ENCODE measurements around the gene C16orf90.
"Not testable (repeated sequence)": the region's sequence is repeated elsewhere in the genome, so short reads cannot be mapped to it uniquely, and the experiment has no call there.

C16orf90 gene

DNA sequence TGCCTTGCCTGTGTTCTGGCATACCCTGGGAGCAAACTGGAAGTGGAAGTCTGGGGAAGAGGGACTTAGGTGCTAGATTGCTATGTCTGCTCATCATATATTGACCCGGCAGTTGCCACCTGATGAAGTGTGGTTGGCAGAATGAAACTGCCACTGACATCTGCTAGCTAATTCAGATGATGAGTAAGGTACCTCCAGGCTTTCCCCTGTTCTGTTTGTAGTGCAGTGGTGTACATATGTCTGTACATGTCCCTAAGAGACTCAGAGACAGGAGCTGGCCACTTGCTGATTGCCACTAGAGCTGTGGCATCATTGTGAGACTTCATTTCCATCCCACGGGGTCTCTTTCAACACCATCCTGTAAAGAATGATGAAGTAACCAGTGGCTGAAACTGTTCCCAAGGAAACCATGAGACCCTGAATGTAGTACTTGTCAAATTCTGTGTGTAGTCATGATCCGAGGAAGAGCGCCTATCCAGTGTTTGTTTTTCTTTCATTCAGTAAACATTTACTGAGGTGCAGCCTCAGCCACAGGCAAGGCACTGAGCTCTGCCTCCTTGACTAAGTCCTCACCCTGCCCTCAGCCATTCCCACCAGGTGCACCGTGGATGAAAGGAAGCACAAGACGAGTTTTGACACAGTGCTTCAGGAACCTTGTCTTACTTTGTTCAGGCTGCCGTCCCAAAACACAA is 18.7 kb upstream of the C16orf90 start:
- no peak for DNase-seq (ENCODE audit: low read depth in 3 of 3)

DNA sequence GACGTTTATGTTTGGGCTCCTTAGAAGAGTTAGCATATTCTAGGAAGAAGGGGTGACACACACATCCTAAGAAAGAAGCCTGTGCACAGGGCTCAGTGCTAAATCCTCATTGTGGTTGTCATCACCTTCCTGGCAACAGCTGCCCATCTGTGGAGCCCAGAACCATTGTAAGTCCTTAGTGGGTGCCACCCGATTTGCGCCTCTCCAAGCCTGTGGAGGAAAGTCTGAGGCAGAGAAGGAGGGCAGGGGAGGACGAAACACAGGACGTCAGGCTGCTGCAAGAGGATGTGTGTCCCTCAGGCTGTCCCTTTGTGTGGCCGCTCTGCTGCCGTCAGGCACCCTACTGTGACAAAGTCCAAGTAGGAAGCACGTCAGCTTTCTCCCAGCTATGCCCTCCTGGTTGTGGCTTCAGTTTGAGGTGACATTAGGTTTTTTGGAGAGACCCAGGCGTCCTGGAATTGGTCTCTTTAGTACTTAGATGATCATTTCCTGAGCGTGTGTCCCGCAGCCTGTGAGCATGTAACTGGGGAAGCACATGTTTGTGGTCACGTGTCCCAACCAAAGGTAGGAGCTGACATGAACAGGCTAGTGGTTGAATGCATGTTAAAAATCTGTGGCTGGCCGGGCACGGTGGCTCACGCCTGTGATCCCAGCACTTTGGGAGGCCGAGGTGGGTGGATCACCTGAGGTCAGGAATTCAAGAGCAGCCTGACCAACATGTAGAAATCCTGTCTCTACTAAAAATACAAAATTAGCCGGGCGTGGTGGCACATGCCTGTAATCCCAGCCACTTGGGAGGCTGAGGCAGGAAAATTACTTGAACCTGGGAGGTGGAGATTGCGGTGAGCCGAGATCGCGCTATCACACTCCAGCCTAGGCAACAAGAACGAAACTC is 16.2 kb upstream of the C16orf90 start:
- DNase-seq (ENCODE audit: low read depth in 3 of 3) = no peak

DNA sequence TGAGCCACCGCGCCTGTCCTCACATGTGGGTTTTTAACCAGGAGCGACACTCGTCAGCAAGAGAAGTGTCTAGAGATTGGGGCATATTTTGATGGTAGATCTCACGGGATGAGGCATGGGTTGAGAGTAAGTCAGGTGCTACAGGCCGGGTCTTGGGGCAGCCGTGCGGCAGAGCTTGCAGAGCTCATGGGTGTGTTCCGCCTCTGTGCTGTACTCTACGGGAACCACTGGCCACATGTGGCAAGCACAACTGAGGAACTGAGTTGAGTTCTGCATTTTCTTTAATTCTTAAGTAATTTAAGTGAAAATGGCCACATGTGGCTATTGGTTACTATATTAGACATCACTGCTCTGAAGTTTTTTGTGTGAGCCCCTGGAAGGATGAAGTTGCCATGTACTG is 15.1 kb upstream of the C16orf90 start:
- DNase-seq (ENCODE audit: low read depth in 3 of 3) = no peak

DNA sequence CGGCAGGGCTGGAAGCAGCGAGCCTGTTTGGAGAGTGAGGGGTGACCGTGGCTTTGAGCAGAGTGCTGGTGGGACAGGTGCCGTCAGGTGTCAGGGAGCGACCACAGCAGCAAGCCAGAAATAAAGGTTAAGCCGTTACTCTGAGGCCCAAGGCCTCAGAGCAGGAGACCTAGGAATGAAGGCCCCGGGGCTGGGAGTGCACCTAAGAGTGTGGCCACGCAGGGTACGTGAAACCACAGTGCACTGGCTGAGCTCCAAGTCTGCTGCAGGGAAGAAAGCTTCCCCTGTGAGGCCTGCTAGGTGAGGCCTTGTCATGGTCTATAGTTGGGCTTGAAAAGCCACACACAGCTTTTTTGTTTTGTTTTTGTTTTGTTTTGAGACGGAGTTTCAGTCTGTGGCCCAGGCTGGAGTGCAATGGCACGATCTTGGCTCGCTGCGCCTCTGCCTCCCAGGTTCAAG is 14.2 kb upstream of the C16orf90 start:
- DNase-seq (ENCODE audit: low read depth in 3 of 3) = peak in 2 of 3 experiments; percentile 18 to 42

DNA sequence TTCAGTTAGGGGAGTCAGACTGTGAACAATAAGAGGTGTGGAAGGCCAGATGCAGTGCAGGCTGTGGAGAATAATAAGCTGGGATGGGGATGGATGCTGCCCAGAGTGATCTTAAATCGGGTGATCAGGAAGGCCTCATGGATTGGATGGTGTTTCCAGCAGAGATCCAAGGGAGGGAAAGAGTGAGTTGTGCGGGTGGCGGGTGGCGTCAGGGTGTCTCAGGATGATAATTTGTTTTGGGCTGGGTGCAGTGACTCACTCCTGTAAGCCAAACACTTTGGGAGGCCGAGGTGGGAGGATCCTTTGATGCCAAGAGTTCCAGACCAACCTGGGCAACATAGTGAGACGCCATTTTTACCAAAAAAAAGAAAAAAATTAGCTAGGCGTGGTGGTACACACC is 13.4 kb upstream of the C16orf90 start:
- no peak for DNase-seq (ENCODE audit: low read depth in 3 of 3)

DNA sequence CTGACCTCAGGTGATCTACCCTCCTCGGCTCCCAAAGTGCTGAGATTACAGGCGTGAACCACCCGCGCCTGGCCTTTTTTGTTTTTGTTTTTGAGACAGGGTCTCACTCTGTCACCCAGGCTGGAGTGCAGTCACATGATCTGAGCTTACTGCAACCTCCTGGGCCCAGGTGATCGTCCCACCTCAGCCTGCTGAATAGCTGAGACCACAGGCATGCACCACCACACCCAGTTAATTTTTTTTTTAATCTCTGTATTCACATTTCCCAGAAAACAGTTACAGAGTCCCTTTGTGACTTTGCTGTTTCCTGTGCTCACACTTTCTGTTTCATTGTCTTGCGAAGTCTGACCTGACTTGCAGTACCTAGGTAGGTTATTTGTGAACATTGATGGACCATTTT is 8.2 kb upstream of the C16orf90 start:
- peak in 2 of 3 experiments; percentile 26 to 37 for DNase-seq (ENCODE audit: low read depth in 3 of 3)

DNA sequence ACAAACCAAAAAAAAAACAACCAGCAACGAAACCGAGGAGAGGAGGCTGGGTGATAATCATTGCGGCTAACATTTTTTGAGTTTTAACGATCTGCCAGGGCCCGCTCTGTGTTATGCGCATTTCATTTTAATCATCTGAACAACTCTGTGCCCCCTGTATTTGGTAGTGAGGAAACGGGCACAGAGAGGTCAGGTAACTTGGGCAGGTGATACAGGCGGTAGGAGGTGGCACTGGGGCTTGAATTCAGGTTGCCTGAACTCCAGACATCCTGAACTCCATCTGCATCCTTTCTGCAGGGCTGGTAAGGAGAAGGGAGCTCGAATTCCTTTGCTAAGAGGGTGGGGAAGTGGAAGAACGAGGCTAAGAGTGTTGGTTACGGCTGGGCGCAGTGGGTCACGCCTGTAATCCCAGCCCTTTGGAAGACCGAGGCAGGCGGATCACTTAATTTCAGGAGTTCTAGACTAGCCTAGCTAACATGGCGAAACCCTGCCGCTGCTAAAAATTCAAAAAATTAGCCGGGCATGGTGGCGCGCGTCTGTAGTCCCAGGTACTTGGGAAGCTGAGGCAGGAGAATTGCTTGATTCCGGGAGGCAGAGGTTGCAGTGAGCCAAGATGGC is 6.6 kb upstream of the C16orf90 start:
- no peak for DNase-seq (ENCODE audit: low read depth in 3 of 3)

DNA sequence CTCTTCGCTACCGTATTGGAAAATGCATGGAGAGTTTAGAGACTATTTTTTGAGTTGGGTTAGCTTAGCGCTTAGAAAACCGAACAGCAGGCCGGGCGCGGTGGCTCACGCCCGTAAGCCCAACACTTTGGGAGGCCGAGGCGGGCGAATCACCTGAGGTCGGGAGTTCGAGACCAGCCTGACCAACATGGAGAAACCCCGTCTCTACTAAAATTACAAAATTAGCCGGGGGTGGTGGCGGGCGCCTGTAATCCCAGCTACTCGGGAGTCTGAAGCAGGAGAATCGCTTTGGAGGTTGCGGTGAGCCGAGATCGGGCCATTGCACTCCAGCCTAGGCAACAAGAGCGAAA is 6.1 kb upstream of the C16orf90 start:
- not testable (repeated sequence) for DNase-seq (ENCODE audit: low read depth in 3 of 3)

DNA sequence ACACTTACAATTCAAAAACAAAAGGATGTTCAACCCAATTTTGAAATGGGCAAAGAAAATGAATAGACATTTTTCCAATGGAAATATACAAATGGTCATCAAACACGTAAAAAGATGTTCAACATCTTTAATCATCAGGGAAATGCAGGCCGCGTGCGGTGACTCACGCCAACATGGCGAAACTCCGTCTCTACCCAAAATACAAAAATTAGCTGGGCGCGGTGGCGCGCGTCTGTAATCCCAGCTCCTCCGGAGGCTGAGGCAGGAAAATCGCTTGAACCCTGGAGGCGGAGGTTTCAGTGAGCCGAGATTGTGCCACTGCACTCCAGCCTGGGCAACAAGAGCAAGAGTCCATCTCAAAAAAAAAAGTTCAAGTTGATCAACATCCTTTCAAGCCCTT is 3.7 kb upstream of the C16orf90 start:
- no peak for DNase-seq (ENCODE audit: low read depth in 3 of 3)

DNA sequence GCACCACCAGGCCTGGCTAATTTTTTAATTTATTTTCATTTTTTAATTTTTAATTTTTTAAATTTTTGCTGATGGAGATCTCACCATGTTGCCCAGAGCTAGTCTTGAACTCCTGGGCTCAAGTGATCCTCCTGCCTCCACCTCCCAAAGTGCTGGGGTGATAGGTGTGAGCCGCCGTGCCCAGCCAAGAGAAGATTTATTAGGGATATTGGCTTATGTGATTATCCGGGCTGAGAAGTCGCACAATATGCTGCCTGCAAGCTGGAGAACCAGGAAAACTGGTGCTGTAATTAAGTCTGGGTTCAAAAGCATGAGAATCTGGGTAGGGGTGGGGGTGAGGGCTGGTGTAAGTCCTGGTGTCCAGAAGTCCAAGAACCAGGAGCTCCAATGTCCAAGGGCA is 2.5 kb upstream of the C16orf90 start:
- no peak for DNase-seq (ENCODE audit: low read depth in 3 of 3)

DNA sequence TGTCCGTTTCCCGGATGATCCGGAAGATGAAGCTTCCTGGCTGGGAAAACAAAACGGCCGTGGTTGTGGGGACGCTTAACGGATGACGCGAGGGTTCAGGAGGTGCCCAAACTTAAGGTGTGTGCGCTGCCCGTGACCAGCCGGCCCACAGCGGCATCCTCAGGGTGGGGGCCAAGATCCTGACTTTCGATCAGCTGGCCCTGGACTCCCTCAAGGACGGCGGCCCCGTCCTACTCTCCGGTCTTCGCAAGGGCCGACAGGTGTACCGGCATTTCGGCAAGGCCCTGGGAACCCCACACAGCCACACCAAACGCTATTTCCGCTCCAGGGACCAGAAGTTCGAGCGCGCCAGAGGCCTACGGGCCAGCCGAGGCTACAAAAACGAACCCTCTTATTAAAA is 1.1 kb upstream of the C16orf90 start:
- DNase-seq (ENCODE audit: low read depth in 3 of 3) = no peak

DNA sequence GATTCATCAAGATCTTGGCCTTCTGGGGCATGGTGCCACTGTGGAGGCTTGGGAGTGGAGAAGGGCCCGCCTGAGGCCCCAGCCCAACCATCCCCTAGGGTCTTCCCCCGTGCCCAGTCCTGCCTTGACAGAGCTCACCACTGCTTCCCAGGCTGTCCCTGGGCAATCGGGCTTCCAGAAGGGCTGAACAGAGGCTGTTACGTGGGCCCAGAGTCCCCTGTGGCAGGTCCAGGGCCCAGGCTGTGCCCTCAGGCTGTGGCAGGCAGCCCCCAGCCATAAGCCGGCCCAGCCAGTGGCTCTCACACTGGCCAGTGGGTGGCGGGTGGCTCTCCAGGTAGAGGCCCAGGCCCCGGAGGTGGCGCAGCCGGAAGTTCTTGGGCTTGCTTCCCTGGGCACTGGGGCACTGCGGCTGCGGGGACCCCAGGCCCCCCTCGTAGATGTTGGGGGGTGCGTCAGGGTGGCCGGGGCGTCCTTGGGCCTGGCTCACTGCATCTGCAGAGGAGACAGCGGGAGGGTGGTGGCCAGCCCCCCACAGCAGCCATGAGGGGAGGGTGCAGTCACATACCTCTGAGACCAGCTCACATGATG is 809 bp downstream of the C16orf90 start:
- no peak for DNase-seq (ENCODE audit: low read depth in 3 of 3)

DNA sequence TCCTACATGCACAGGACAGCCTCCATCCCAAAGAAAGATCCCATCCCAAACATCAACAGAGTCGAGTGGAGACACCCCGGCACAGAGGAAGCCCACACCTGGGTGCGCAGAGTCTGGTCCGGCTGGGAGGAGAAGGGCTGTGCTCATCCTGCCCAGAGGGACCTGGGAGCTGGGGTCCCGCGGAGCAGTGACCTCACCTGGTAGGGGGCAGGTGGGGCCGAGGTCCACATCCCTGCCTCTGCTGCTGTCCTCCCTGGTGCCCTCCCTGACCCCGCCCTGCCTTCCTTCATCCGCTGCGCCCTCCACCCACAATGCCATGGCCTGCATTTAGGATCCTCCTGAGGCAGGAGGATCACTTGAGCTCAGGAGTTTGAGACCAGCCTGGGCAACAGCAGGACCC is 2.9 kb downstream of the C16orf90 start:
- no peak for DNase-seq (ENCODE audit: low read depth in 3 of 3)

DNA sequence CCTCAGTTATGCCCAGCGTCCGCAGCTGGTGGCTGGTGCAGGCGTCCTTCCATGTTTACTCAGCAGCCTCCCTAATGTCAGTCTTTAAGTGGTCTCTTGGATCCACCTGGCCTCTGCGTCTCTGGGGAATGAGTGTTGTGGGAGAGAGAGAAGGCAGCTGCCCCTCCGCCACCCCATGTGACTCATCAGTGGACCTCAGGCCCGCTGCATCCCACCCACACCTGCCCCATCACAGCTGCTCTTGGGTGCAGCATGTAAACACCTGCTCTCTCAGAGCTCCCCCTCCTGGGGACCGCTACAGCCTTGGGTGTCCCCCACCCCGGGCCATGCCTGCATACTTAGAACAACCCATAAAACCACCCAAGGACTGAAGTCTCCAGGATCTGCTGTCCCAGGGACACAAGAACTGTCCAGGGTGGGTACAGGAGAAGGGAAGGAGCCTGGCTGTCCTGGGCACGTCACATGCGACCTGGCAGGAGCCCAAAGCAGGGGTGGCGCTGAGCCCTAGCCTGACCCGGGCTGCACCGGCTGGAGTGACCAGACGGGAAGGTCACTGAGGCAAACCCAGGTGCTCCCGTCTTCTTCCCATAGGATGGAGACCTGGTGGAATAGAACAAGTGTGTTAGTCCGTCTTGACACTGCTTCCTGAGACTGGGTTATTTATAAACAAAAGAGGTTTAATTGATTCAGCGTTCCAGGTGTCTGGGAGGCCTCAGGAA is 4.2 kb downstream of the C16orf90 start:
- no peak for DNase-seq (ENCODE audit: low read depth in 3 of 3)

DNA sequence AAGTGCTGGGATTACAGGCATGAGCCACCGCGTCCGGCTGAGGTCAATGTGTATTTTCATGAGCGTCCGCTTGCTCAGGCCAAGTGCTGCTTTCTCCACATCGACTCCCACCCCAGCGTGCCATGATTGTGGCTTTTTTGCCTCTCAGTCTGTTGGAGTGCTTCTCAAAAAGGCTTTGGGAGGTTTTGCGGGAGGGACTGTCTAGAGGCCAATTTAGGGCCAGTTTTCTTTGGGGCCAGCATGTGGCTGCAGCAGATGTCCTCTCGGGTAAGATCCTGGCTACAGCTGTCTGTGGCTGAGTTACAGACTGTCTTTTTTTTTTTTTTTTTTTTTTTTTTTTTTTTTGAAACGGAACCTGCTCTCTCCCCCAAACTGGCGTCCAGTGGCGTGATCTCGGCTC is 6.5 kb downstream of the C16orf90 start:
- no peak for DNase-seq (ENCODE audit: low read depth in 3 of 3)

DNA sequence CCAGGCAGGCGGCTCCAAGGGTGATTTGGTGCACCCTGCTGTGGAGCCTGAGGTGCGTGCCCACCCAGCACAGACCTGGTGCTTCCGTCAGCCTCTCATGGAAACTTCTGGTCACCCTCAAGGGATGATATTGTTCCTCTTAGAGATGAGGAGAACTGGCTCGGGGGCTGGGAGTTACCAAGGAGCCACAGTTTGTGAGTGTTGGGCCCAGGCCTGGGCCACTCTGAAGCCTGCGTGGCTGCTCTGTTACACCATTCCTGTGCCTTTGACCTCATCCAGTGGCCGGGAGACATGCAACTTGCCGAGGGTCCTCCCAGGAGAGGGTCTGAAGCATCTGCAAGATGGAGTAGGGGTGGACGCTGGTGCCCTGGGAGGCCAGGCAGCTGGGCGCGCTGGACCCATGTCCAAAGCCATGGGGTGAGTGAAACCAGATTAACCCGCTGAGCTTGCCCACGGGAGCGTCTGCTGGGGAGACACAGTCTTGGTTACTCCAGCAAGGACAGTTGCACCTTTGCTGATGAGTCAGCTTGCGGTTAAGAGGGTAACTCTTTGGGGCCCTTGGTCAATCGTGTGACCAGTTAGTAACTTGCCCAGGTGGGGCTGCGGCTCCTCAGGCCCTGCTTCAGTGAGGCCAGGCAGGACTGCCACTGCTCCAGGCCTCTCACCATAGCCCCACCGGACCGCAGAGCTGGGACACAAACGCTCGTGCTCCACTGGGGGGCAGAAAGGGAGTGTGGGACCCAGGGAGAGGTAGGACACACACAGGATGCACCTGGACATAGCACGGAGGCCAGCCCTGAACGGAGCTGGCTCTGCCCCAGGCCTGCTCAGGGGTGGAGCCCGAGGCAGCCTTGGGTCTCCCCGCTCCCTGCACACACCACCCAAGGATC is 7.5 kb downstream of the C16orf90 start:
- no peak for DNase-seq (ENCODE audit: low read depth in 3 of 3)

DNA sequence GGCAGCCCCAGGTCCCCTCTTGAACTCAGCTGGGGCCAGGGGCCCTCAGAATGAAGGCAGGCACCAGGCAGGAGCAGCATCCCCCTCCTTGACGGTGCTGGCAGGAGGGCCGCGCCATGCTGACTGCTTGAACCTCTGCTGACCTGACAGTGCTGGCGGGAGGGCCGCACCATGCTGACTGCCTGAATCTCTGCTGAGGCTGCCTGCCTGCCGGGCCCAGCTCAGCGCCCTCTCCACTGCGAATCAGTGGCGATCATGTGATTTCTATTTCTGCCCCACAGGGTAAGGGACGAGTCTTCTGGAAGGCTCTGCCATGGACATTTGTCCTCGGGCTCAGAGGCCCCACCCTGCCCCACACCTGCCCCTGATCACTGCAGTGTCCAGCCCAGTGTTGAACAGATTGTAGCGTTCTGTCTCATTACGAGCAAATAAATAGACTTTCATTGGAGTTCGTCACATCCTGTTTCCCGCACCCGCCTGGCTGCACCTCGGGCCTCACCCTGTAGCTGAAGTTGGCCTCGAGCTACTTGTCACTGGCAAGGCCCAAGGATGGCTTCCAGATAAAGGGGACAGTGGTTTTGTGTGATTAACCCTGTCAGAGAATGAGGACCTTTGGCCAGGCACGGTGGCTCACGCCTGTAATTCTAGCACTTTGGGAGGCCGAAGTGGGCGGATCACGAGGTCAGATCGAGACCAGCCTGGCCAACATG is 8.6 kb downstream of the C16orf90 start:
- no peak for DNase-seq (ENCODE audit: low read depth in 3 of 3)

DNA sequence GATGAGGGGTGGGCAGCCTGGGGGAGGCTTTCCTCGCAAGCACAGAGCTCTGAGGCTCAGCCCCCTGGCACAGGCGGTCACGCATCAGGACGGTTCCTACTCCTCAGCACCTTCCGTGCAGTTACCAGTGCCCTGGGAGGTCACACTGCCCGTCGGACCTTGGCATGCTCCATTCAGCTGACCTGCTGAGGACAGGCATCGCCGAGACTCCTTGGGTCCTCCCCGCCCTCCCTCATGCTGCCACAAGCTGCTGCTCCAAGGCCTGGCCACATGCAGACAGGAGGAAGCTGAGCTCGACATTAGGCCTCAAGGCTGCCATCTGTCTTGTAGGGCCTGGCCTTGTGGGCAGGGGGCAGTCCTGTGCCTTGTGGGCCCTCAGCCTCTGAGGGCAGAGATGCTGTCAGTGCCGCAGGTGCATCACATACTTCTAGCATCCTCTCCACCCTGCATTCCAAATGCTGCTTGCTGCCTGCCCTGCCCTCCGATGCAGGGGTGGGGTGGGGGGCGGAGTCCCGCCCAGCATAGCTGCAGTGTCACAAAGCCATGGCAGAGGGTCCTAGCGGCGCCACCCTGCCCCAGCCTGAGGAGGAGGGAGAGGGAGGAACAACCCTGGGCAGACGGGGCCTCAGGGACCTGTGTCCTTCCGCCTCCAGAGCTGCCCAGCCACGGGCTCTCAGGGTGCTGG is 9.3 kb downstream of the C16orf90 start:
- DNase-seq (ENCODE audit: low read depth in 3 of 3) = no peak

DNA sequence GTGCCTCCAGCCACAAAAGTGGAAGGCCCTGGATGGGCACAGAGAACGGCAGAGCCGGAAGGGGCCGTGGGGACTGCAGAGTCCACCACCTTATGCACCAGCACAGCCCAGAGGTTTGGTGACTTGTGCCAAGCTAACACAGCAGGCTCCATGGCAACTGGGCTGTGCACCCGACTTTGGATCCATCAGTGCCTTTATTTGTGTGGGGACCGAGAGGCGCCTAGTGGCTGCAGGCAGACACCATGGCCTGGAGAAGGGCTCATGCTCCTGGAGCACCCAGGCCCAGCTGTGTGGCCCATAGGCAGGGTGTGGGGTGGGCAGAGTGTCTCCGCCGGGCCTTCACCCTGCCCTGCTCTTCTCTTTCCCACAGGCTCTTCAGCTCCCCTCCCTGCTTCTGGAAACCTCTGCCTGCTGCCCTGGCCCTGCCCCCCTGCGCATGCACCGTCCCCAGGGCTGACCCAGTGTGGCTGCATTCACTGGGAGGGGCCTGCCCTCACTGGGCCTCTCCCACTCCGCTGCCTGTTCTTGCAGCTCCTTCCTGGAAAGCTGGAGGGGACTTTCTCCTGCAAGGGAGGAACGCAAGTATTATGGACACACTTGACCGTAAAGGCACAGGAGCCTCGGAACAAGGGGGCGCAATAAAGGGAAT is 10.1 kb downstream of the C16orf90 start:
- no peak for DNase-seq (ENCODE audit: low read depth in 3 of 3)

All from stimulated activated CD4-positive, alpha-beta T cell treated with anti-CD3 and anti-CD28 coated beads, TNF-alpha, amount 100 ng/mL, for 4 hours (primary cell).